HepG2 (cell line): ENCODE data around the gene LRRC42. TPM values are rescaled to one million over a fixed set of nuclear protein-coding genes. Genes with fewer than 3 reads are reported as not detected.

ENCODE experiments used
- ATAC-seq: fragments of 200-7000 bp; cut with Tn5 transposase; 3 replicates; pipeline ENCODE4 v1.9.1; 2020; ENCODE audit warnings: mild to moderate bottlenecking, moderate library complexity
- BruUV-seq: library from RNA; stranded (reverse); fragments of 400-500 nt; replicated peaks from 2 replicates; lab custom pipeline; 2021; lab: Mats Ljungman, UMichigan
- CTCF ChIA-PET: fragments of 300-600 bp; formaldehyde crosslinking; extraction: SDS; loops from one replicate; lab custom pipeline; 2021; ENCODE audit warnings: low total read pairs, inconsistent platforms, low intra/inter-chr PET ratio; lab: Yijun Ruan, JAX
- POLR2A ChIA-PET: fragments of 350-600 bp; sonication (Branson Sonifier 250); formaldehyde crosslinking; loops from one replicate; lab custom pipeline; 2020; ENCODE audit warnings: antibody characterized with exemption, inconsistent platforms; lab: Yijun Ruan, JAX
- DNase-seq: peaks from one replicate; pipeline ENCODE4 v3.0.0-alpha.2; 2015; ENCODE audit warnings: low spot score
- FAIRE-seq: peaks from 3 replicates; lab custom pipeline; 2011; peaks lifted over from hg19 to GRCh38; lab: Jason Lieb, UNC
- H2AFZ ChIP-seq: one replicate; pipeline ENCODE4 v1.6.1; 2011; ENCODE audit warnings: low read length, inconsistent platforms
- H3K27ac ChIP-seq: fragments of 300-600 bp; 3 replicates; pipeline ENCODE4 v1.8.0; 2011; ENCODE audit warnings: mixed run types, mild to moderate bottlenecking, mixed read lengths, low read length, inconsistent platforms; ENCODE audit not compliant: insufficient read depth; ENCODE audit errors: extremely low read length
- H3K27me3 ChIP-seq, 2 experiments: fragments of 200-600 bp in 1 of 2; 2 replicates in 1 of 2; 3 replicates in 1 of 2; pipeline versions ENCODE4 v1.6.0 to v1.8.0; 2011; ENCODE audit warnings: low read length in 2 of 2, mild to moderate bottlenecking in 2 of 2, moderate library complexity in 2 of 2, inconsistent platforms in 1 of 2; ENCODE audit not compliant: insufficient read depth in 2 of 2, control insufficient read depth in 1 of 2
- H3K36me3 ChIP-seq, 2 experiments: fragments of 200-600 bp in 1 of 2; replicated peaks in 1 of 2; 2 replicates in 1 of 2; 3 replicates in 1 of 2; pipeline versions ENCODE4 v1.5.1 to v1.8.0; 2011; ENCODE audit warnings: low read length in 2 of 2, inconsistent platforms in 1 of 2; ENCODE audit not compliant: insufficient read depth in 2 of 2, control insufficient read depth in 1 of 2
- H3K4me1 ChIP-seq: 2 replicates; pipeline ENCODE4 v1.5.1; 2012; ENCODE audit warnings: low read length, inconsistent platforms; ENCODE audit not compliant: insufficient read depth
- H3K4me2 ChIP-seq: 2 replicates; pipeline ENCODE4 v1.6.0; 2011; ENCODE audit warnings: low read depth, low read length, inconsistent platforms
- H3K4me3 ChIP-seq, 3 experiments: fragments of 200-600 bp in 1 of 3; sonication (generic), shearing (Covaris generic) in 1 of 3; replicated peaks in 1 of 3; 2 replicates each; pipeline ENCODE4 v1.5.1; 2011 to 2016; ENCODE audit warnings: low read length in 3 of 3, inconsistent platforms in 2 of 3, low read depth in 2 of 3, mild to moderate bottlenecking in 2 of 3, control low read depth in 1 of 3, mixed read lengths in 1 of 3; ENCODE audit not compliant: insufficient read depth in 1 of 3
- H3K79me2 ChIP-seq: one replicate; pipeline ENCODE4 v1.6.1; 2011; ENCODE audit warnings: low read length, inconsistent platforms; ENCODE audit not compliant: insufficient read depth
- H3K9ac ChIP-seq: 2 replicates; pipeline ENCODE4 v1.6.0; 2011; ENCODE audit warnings: mild to moderate bottlenecking, low read depth, low read length, inconsistent platforms; ENCODE audit not compliant: insufficient read depth
- H3K9me3 ChIP-seq: 2 replicates; pipeline ENCODE4 v1.5.1; 2012; ENCODE audit warnings: mild to moderate bottlenecking, low read length
- H4K20me1 ChIP-seq: 2 replicates; pipeline ENCODE4 v1.6.0; 2011; ENCODE audit warnings: inconsistent platforms, mild to moderate bottlenecking, low read length, moderate library complexity; ENCODE audit not compliant: insufficient read depth
- GLI4 ChIP-seq: sonication (generic); formaldehyde crosslinking; IDR thresholded peaks from 2 replicates; pipeline ENCODE4 v1.5.1; 2020; ENCODE audit warnings: missing genetic modification reagents, mild to moderate bottlenecking, moderate library complexity, borderline replicate concordance
- HDAC1 ChIP-seq: sonication (generic); formaldehyde crosslinking; IDR thresholded peaks from 2 replicates; pipeline ENCODE4 v1.5.1; 2020; ENCODE audit warnings: mild to moderate bottlenecking, missing genetic modification reagents
- KDM5B ChIP-seq: sonication (generic); formaldehyde crosslinking; IDR thresholded peaks from 2 replicates; pipeline ENCODE4 v1.4.0; 2020; ENCODE audit warnings: missing genetic modification reagents, mild to moderate bottlenecking, borderline replicate concordance
- MEF2D ChIP-seq: sonication (generic); formaldehyde crosslinking; IDR thresholded peaks from 2 replicates; pipeline ENCODE4 v1.5.1; 2020; ENCODE audit warnings: mild to moderate bottlenecking, missing genetic modification reagents
- NCOA2 ChIP-seq: sonication (generic); formaldehyde crosslinking; IDR thresholded peaks from 2 replicates; pipeline ENCODE4 v1.8.0; 2022; ENCODE audit warnings: inconsistent platforms
- NFIC ChIP-seq: IDR thresholded peaks from 2 replicates; pipeline ENCODE4 v1.6.1; 2012; ENCODE audit warnings: mild to moderate bottlenecking, low read length, inconsistent platforms
- NFKB2 ChIP-seq: sonication (generic); formaldehyde crosslinking; IDR thresholded peaks from 2 replicates; pipeline ENCODE4 v1.4.0; 2020; ENCODE audit warnings: missing genetic modification reagents, borderline replicate concordance
- NKX3-1 ChIP-seq: sonication (generic); formaldehyde crosslinking; IDR thresholded peaks from 2 replicates; pipeline ENCODE4 v1.5.0; 2020; ENCODE audit warnings: missing genetic modification reagents
- RFX5 ChIP-seq: IDR thresholded peaks from 2 replicates; pipeline ENCODE4 v1.6.1; 2011; ENCODE audit warnings: low read depth, low read length, improper control_type of control experiment
- SMC3 ChIP-seq: IDR thresholded peaks from 2 replicates; pipeline ENCODE4 v1.6.1; 2011; ENCODE audit warnings: low read length, improper control_type of control experiment
- ZFP36L2 ChIP-seq: sonication (generic); formaldehyde crosslinking; IDR thresholded peaks from 2 replicates; pipeline ENCODE4 v1.4.0; 2020; ENCODE audit warnings: missing genetic modification reagents
- ZNF484 ChIP-seq: sonication (generic); formaldehyde crosslinking; IDR thresholded peaks from 2 replicates; pipeline ENCODE4 v1.5.1; 2020; ENCODE audit warnings: mild to moderate bottlenecking, low read depth, missing genetic modification reagents, borderline replicate concordance
- ZNF878 ChIP-seq: sonication (generic); formaldehyde crosslinking; IDR thresholded peaks from 2 replicates; pipeline ENCODE4 v1.8.1; 2023; ENCODE audit warnings: mild to moderate bottlenecking, missing genetic modification reagents, moderate library complexity
- WGBS: methylation state at CpG from one replicate; pipeline ENCODE4 v1.1.6; 2017; ENCODE audit warnings: low lambda C conversion rate; 5-methylcytosine and 5-hydroxymethylcytosine counted together
- in situ Hi-C: cut with HindIII; loops from 2 replicates; pipeline ENCODE4 v1.10.0; 2017; ENCODE audit warnings: low pct_unique_long_range_greater_than_20kb; ENCODE audit not compliant: extremely low pct_ligation_motif_present
- intact Hi-C: fragments of 100-400 bp; cut with micrococcal nuclease; formaldehyde crosslinking; loops from one replicate; pipeline ENCODE4 v1.10.0; 2022; ENCODE audit not compliant: unreplicated experiment
- polyA plus RNA-seq, 8 experiments: library from polyadenylated mRNA; depleted of rRNA in 3 of 8; stranded (reverse) in 7 of 8; unstranded in 1 of 8; fragments of >200 nt; fragmentation: Illumina TruSeq in 4 of 8; extraction: Trizol in 4 of 8; gene quantifications; 2 replicates each; pipeline versions ENCODE4 v1.2.1 to v1.2.3, GENCODE V29; 2011 to 2016; ENCODE audit warnings: low read depth in 4 of 8, missing spikeins in 1 of 8, mixed read lengths in 1 of 8; ENCODE audit not compliant: insufficient read depth in 1 of 8
- total RNA-seq, 5 experiments: library from RNA; depleted of rRNA; stranded (reverse); fragments of >200 nt; fragmentation: Illumina TruSeq; extraction: Trizol; gene quantifications; 2 replicates each; pipeline ENCODE4 v1.2.3, GENCODE V29; 2016; ENCODE audit warnings: low read depth in 1 of 5
- TF ChIP-seq, protein P1 (sequence below): sonication (generic); formaldehyde crosslinking; conservative IDR thresholded peaks from 2 replicates; pipeline ENCODE4 v1.4.0; 2020; ENCODE audit warnings: missing genetic modification reagents

Gene LRRC42
- total and polyA plus RNA-seq, 2 of the 13 experiments (the other 11 are each of a cell fraction or from before 2014, with no cell fraction given): 30.6 to 43.6 TPM

DNA sequence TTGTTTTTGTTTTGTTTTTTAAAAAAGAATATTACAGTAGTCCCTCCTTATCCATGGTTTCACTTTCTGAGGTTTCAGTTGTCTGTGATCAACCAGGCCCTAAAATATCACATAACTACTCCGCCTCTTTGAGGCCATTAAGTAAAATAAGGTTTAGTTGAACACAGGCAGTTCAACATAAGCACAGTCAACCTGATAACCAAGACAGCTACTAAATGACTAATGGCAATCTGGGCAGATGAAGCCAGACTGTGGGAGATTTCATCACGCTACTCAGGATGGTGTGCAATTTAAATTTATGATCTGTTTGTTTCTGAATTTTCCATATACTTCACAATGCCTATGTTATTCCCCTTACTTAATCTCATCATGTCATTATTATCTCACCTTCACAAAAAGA lies 41.7 kb downstream of the LRRC42 start:
- 70% methylated on average over 2 of the region's 2 CpGs for WGBS
- no peak for TF ChIP-seq KDM5B (CRISPR knock-in tag)
- no peak for TF ChIP-seq NFKB2 (CRISPR knock-in tag)
- TF ChIP-seq NCOA2 (CRISPR knock-in tag): no peak
- TF ChIP-seq RFX5: no peak
- TF ChIP-seq MEF2D (CRISPR knock-in tag): no peak
- no peak for TF ChIP-seq ZFP36L2 (CRISPR knock-in tag)
- TF ChIP-seq ZNF484 (CRISPR knock-in tag): no peak
- no peak for TF ChIP-seq ZNF878
- TF ChIP-seq, protein P1, sequence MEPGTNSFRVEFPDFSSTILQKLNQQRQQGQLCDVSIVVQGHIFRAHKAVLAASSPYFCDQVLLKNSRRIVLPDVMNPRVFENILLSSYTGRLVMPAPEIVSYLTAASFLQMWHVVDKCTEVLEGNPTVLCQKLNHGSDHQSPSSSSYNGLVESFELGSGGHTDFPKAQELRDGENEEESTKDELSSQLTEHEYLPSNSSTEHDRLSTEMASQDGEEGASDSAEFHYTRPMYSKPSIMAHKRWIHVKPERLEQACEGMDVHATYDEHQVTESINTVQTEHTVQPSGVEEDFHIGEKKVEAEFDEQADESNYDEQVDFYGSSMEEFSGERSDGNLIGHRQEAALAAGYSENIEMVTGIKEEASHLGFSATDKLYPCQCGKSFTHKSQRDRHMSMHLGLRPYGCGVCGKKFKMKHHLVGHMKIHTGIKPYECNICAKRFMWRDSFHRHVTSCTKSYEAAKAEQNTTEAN (CRISPR knock-in tag): no peak
- TF ChIP-seq NFIC: no peak
- TF ChIP-seq NKX3-1 (CRISPR knock-in tag): no peak
- no peak for TF ChIP-seq SMC3
- TF ChIP-seq HDAC1: no peak
- TF ChIP-seq GLI4: no peak

More for the DNA sequence above, 41.7 kb downstream of the LRRC42 start:
- Histone ChIP-seq H3K27ac (no peak overlapping the region), H2AFZ (no peak overlapping the region), H3K27me3 (no peaks in the 10 kb centered on the region), H3K4me2 (no peak overlapping the region), H3K4me3 (no peak overlapping the region), H3K9me3 (no peaks in the 10 kb centered on the region), H3K9ac (no peak overlapping the region), H3K36me3 (no peaks in the 10 kb centered on the region), H3K79me2 (no peaks in the 10 kb centered on the region), H4K20me1 (no peaks in the 10 kb centered on the region), H3K4me1 (peaks cover 6% of the 10 kb centered on the region)
- ATAC-seq (no peak), DNase-seq (no peak), FAIRE-seq (no peak)
- in situ Hi-C loops (no loop called here), intact Hi-C loops (no loop called here)
- ChIA-PET POLR2A (no interaction called here), CTCF (no interaction called here)
- no TSS peak for BruUV-seq
